Measurements from ENCODE around the gene SLIT3.

DNA sequence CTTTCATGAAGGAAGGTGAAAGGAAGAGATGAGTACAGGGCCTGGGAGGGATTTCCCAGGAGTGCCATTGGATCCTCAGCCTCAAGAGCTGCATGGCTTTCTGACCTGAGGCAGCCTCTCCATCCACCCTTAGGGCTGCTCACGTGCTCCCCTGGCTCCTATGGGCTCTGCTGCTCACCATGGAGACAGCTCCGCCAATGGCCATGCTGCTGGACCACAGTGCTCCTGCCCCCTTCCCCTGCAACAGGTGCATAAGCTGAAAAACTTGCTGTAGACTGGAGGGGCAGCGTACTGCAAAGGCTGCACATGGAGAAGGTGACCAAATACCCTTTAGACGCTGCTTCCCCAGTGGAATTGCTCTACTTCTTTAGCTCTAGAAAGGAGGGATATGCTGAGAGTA lies 609.0 kb downstream of the SLIT3 start:
- TF ChIP-seq CTCF (IDR thresholded peaks at IDR 0.05; ENCODE audit: insufficient read depth, low read length, poor library complexity, severe bottlenecking) (no peak), EZH2phosphoT487 (conservative IDR thresholded peaks at IDR 0.05; ENCODE audit: low read length) (no peak)

All from SU-DHL-6 (cell line).